HPDE6-E6E7 (cell line): ENCODE measurements around the gene ANTXR2.
A peak's percentile ranks its signal among the peaks of the same experiment; 100 is the strongest.

Experiments used
- DNase-seq: peaks from one replicate; pipeline ENCODE4 v3.0.0; 2011; ENCODE audit warnings: missing footprints; ENCODE audit errors: extremely low spot score

The ANTXR2 gene

DNA sequence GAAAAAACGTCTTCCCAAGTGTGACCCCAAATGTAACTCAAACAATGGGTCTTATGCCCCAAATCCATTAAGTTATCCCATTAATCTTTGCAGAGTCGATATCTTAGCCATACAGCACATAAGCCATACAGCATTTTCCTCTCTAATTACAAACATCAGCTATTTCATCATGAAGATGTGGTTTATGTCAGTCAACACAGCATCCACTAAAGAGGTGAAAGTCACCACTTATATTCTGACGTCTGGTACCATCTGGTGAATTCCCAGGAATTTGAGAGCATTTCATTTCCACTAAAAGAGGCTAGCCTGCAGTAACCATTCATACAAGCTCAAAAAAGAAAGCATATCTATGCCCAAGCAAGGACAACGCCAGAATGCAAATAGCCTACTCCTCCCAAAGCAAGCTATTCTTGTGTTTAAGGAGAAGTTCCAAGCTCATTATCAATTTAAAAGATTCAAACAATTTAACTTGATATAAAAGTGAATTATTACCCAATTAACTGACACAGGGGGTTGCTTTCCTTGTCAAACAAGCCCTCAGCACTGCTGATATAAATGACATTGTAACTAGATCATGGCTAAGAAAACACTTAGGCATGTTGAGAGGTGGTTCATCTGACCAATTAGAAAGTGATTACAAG is 203.3 kb downstream of the ANTXR2 start:
- no peak for DNase-seq

DNA sequence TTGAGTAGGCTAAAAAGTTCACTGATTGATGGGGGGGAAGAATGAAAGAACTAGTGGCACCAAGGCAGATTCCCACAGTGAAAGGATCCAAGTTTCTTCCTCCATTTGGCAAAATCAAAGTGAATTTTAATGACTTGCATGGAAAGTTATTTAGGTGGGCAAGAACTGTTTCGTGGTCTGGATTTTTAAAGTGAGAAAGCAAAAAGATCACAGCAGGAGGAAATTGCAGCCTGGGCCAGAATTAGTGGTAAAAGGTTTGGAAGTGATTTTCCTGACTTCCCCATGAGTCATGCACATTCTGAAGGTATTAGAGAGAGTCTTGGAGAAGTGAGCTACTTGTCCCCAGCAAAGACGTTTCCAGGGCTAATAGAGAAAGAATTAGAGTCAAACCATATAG is 207.8 kb downstream of the ANTXR2 start:
- DNase-seq, result peak; percentile 21

DNA sequence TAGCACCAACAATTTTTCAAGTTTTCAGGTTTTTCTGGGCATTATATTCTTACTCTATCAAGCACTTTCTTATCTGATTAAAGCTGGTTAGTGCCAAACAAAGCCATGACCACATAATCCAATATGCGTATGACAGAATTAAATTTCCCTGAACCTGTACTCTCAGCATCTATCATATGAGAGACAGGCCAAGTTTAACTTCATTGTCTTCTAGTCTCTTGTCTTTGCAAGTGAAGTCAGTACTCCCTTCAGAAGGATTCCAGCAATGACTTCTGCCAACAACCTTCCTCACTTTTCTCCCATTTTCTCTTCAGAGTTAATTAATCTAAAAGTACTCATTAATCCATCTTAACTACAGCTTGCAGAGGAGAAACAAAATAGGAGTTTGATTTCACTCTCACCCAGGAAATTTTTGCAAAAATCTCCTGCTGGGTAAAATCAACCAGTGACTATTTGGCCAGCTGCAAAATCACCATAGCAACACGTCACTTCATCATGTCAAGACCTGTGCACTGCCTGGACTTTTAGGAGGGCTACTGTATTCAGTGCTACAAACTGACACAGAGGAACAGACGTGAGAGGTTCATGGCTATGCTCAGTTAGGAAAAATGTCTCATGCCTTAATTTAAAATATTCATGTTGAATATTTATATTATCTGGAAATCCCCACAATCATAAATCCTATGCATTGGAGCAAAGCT is 208.4 kb downstream of the ANTXR2 start:
- no peak for DNase-seq

DNA sequence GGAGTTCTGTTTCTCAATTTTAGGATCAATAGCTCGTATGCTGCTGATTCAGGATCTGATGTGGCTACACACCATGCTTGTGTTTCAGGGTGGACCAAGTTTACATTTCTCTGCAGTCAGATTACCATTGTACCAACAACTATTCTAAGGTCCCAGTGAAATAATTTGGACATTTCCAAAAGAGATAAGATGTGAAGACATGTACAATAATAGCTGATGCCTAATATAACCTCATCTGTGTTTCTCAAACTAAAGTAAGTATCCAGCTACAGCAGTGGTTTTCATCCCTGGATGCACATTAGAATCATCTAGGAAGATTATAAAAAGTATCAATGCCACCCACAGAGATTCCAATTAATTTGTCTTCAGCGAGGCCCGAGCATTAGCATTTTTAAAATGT is 209.7 kb downstream of the ANTXR2 start:
- no peak for DNase-seq

DNA sequence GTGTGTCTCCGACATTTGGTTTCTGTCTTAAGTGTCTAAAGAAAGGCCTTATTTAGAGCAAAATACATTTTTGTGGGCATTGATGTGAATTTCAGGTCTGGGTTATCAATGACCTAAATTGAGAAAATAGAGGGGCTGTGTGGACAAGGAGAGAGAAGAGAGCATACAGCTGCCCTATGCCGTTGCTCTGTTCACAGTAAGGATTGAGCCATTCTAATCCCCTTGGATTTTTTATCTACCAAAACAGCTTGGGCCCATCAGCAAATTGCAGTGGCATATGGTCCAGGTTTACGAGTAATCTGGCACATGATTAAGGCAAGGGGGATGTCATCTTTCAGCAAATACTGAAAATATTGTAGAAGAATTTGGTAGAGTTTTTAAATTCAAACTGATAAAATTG is 210.2 kb downstream of the ANTXR2 start:
- no peak for DNase-seq

DNA sequence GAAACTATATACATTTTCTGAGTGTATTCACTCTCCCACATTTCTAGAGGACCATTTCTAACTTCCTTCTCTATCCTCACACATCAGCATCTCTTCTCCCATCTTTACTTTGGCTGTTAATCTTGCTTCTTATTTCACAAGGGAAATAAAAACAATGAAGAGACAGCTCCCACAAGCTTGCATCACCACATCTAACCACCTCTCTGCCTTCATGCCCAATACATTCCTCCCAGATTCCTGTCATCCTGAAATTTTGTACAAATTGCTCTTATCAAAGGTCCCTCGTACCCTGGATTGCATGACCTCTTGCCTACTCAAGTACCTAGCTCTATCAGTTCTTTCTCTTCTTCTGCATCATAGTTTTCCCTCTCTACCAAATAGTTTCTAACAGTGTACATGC is 215.2 kb downstream of the ANTXR2 start:
- no peak for DNase-seq

DNA sequence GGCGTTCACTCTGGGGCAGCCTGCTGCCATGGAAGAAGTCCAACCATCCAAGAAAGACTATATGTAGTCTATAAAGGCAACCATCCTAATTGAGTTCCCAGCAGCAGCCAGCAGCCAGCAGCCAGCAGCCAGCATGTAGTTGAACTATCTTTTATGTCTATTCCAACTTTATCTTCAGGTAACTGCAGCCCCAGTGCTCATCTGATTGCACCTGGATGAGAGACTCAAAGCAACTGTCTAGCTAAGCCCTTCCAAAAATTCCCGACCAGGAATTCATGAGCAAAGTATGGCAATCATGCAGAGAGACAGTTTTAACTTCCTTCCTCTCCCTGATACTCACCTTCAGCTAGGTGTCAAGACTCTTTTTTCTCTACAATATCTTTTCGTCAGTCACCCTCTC is 216.8 kb downstream of the ANTXR2 start:
- DNase-seq, result no peak

DNA sequence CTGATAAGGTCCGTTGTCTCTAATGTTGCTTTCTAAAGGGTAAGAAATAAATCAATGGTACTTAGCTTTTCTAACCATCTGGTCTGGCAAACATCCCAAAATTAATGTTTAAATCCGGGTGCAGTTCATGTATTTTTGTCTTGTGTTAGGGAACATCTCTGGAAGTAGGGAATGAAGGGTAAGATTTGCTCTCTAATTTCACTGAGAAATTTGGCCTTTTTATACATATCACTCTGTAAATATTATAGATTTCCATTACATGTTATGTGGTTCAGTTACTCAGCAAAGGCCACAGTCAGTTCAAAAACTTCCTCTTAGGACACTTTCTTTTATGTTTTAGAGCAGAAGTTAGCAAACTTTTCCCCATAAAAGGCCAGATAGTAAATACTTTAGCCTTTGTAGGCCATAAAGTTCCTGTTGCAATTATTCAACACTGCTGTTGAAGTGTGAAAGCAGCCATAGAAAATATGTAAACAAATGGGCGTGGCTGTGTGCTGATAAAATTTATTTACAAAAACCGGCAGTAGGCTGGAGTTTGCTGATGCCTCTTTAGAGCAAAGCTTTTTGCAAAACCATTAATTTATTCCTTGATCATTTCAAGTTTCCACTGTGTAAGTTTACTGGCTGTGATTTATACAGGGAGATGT is 218.1 kb downstream of the ANTXR2 start:
- no peak for DNase-seq

DNA sequence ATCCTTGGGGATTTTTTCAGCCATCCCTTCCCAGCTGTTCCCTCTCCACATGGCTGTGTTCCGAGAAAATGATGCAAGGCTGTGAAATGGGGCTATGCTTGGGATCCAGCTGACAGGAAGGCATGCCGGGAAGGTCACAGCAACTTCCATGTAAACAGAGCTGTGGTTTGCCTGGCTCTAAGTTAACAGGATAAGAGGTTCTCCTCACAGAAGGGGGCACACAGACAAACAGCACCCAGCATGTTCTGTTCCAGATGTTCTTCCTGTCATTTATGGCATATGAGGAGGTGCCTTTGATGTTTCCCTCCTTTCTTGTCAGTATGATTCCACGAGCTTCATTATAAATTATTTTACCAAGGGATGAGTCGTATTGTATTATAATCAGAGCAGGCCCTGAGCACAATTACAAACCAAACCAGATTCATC is 220.7 kb downstream of the ANTXR2 start:
- DNase-seq, result no peak

DNA sequence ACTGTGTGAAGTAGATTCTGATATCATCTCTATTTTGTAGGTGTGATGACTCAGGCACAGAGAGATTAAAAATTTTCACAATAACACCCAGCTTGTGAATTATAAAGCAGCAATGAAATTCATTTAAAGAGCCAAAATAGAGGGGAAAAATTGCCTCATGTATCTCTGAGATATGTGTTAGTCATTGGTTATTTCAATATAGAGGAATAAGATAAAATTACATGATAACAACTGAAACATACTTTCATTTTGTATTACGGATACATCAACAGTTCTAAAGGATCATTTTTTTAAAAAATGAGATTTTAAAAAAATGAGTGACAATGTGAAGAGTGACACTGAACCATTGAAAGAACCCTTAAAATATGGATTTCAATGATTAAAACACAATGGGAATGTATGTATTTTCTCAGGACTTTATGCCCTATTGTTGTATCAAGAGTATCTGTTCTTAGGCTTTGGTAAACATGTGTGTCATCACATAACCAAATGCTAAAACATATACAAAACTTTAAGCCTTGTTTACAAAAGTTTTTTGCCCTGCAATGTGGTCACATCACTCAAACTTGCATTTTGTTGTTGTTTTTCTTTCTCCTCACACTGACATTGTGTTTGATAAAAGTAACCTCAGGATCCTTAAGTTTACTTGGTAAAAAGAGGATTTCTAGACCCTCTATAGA is 221.3 kb downstream of the ANTXR2 start:
- no peak for DNase-seq
